GM13976 (cell line): ENCODE measurements around the gene DHRS1.

Source experiments
- DNase-seq: peaks from one replicate; pipeline ENCODE4 v3.0.0; 2012; ENCODE audit warnings: low spot score
- CTCF ChIP-seq: IDR thresholded peaks from 2 replicates; pipeline ENCODE4 v1.5.1; 2012; ENCODE audit warnings: borderline replicate concordance, mild to moderate bottlenecking; ENCODE audit not compliant: insufficient read depth; ENCODE audit errors: extremely low read depth, missing control alignments, control extremely low read depth
- in situ Hi-C: fragments of 300-500 bp; cut with MboI; formaldehyde crosslinking; loops from one replicate; pipeline ENCODE4 v1.12.0; 2022; ENCODE audit warnings: low sequenced_read_pairs, mixed read lengths, inconsistent platforms; ENCODE audit not compliant: unreplicated experiment

The DHRS1 gene

GRCh38 chr14:24300326-24300980, 873 bp upstream of the DHRS1 start:
- no peak for DNase-seq
- in situ Hi-C loops = no loop called here
- no peak for TF ChIP-seq CTCF

- no peak for DNase-seq
- in situ Hi-C loops = no loop called here
- no peak for TF ChIP-seq CTCF
These were observed 707 bp downstream of the DHRS1 start for GRCh38 chr14:24298892-24299254.

- DNase-seq = no peak
- peak; percentile 41 for TF ChIP-seq CTCF
- in situ Hi-C loops = no loop called here
These were observed 2.2 kb downstream of the DHRS1 start for GRCh38 chr14:24297190-24297964.

- in situ Hi-C loops = no loop called here
- peak; percentile 61 for TF ChIP-seq CTCF
- peak; percentile 82 for DNase-seq
These were observed 3.0 kb downstream of the DHRS1 start for GRCh38 chr14:24296341-24297157.

GRCh38 chr14:24293525-24293924, 6.1 kb downstream of the DHRS1 start:
- in situ Hi-C loops = no loop called here
- no peak for DNase-seq
- TF ChIP-seq CTCF = no peak

- no peak for DNase-seq
- in situ Hi-C loops = no loop called here
- no peak for TF ChIP-seq CTCF
These were observed 7.3 kb downstream of the DHRS1 start for GRCh38 chr14:24292118-24292807.
